GM19397 (cell line): ENCODE data around the gene NELL1.

Experiments
- ATAC-seq: cut with Tn5 transposase; IDR thresholded peaks from one replicate; pipeline ENCODE4 v1.9.1; 2021; ENCODE audit warnings: mild to moderate bottlenecking, moderate library complexity; ENCODE audit not compliant: unreplicated experiment

The NELL1 gene

DNA sequence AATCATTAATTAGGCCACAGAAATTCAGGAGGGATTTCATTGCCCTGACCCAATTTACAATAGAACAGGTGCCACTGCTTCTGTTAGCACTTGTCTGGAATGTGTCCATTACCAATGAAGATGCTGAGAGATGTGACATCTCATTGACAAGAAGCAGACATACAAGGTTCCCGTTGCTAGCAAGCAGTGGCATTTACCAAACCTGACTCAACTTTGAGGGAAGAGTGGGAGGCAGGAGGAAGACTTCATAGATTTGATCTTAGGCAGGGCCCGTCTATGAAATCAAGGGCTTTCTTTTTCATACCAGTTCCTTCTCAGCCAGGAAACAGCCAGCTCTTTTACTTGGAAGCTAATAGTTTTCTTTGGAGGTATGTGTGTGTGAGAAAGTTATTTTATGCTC lies 280.2 kb downstream of the NELL1 start:
- no peak for ATAC-seq

DNA sequence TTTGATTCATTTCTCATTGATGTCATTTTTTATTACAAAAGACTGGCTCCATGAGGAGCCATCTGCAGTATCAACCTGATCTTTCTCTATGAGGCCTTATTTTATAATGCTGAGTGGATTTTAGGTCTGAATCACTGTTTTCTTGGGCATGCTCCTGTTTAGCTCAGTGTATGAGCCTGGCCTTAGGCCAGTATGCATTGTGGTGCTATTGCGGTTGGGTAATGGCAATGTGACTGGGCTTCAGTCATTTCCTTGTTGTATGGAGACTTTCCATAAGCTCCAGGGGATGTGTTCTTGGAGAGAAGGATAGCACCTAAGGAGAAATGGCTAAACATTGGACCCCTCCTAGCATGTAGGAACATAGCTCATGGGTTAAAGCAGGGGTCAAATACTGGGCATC lies 293.2 kb downstream of the NELL1 start:
- no peak for ATAC-seq

DNA sequence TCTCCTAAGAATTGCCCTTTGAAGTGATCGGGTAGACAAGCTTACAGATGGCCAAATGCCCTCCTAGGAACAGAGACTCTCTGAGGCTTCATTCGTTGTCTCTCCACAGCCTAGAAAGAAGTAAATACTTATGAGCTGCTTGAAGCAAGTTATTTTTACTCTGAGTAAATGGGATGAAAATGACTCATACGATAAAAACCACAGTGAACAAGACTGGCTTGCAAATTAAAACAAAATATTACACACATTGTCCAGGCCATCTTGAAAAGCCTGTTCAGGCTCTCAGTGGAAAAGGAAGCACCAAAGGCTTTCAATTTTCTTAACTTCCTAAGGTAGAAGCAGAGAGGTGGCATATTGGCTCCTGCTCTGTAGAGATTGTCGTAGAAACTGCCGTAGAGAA lies 294.2 kb downstream of the NELL1 start:
- no peak for ATAC-seq

DNA sequence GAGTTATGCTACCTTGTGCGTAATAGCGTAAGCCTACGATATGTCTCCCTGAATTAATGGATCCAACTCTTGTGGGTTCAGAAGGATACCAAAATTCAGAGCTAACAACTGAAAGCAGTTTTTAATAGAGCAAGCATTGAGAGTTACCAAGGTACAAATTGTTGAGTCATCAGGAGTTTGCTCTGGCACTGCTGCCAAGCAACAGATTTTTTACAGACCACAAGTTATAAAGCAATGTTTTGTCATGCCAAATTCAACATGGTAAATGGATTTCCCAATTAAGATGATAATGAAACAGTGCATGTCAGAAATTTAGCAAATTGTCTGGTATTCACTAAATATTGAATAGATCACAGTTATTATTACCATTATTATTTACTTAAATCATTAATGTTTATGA lies 295.6 kb downstream of the NELL1 start:
- ATAC-seq: no peak

DNA sequence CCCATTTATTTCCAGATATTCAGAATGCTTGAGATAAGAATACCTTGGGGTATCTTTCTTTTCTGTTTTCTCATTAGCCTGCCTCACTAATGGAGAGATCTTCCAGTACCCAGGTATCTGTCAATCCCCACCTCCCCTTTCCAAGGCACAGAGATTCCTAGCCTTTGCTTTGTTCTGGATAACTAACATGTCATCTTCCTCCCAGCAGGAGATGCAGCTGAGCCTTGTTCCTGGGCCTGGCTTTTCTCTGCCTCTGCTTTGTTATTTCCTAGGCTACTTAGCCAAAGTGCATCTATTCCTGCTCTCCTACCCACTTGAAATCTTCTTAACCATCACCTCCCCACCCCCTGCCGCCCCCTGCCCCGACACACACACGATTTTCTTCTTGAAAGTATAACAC lies 297.1 kb downstream of the NELL1 start:
- no peak for ATAC-seq

DNA sequence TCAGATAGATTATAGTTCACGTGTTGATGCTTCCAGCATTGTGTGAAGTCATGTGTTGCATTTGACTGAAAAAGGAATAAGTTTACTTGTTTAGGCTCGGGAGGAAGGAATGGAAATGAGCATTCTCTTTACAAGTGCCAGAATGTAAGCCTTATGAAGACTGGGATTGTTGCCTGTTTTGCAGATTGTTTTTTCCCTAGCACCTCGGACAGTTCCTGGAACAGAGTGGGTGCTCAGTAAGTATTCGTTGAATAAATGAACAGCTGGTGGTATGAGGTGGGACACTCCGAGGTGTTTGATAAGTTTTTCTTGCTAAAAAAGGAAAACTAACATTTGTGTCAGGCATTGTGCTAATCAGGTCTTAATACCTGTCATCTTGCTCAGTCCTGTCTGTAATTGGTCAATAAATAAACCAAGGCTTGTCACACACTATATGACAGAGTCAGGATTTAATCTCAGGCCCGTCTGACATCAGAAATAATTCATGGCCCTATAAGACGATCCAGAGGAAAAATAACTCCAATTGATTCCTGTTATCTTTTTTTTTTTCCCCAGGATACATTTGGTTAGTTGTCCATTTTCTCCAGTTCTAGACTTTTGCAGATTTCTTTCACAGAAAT lies 304.7 kb downstream of the NELL1 start:
- no peak for ATAC-seq

DNA sequence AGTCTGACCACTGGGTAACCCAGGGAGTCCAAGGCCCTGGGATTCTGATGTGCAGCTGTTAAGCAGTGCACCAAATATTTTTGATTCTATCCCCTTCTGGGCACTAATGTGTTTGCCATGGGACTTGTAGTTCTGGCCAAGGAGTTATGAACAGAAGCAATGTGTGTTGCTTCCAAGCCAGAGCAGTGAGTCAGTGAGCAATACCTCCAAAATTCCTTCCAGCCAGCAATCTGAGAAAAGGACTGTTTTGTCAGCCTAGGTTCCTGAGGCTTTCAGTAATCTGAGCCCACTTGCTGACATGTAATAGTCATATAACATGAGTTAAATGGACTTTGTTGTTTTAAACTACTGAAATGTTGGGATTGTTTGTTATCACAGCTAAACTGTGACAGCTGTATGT lies 311.4 kb downstream of the NELL1 start:
- ATAC-seq: no peak

DNA sequence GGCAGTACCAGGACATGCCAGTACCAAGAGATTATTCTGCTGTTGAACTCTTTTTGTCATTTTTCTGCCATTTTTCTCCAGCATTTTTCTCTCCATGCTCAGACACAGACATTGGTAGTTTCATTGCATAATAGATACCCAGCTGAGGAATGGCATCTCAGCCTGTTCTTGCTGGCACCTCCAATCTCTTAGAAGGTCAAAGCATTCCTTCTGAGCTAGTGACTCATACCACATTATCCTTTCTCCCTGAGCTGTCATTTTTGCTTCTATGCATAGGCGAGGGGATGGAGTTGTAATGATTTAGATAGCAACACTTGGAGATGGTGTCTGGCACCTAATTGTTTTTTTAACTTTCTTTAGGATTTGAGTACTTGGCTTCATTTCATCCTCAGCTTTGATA lies 321.1 kb downstream of the NELL1 start:
- no peak for ATAC-seq

DNA sequence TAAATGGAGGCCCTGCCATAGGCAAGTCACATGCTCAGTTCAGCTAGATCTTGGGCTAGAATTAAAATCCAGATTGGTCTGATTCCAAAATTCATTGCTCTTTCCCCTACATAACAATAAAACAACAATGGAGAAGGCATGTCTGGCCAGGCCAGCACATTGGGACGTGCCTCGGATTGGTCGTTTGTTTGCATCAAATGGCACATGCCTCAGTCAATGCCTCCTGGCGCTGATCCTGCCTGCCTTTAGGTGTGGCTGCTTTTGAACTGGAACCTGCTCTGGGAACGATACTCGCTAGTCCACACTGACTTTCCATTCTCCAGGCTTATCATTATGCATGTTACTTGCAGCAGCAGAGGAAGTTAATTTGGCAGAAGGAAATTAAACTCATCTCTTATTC lies 322.1 kb downstream of the NELL1 start:
- ATAC-seq: no peak

DNA sequence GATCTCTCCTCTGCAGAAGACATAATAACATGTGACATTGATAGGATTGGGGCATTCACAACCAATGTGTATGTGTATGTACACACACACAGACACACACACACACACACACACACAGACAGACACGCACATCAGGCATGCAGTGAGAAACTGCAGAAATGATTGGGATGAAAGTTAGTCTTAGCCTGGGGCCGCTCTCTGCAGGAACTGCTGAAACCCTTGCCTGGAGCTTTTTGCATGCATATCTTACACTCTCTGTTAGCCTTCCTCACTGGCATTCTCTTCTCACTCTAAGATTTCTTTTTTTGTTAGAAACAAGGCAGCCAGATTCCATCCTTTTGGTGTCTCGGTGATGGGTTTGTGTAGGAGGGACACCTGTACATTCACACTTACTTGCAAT lies 337.9 kb downstream of the NELL1 start:
- ATAC-seq: no peak

DNA sequence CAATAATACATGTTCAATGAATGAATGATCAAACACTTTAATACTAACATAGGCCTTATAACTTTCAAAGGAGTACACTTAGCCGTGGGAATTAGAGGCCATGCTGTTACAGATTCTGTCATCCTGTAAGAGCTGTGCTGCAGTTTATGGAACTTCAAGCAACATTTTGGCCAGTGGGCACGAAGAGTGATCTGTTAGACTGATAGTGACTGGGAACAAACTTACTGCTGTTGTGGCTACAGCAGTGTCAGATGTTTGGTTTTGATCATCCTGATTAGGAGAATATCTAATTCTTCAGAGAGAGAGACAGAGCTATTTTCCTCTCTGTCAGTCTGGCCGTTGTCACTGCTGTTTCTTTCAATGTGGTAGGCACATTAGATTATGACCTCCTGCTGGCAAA lies 348.9 kb downstream of the NELL1 start:
- ATAC-seq: no peak

DNA sequence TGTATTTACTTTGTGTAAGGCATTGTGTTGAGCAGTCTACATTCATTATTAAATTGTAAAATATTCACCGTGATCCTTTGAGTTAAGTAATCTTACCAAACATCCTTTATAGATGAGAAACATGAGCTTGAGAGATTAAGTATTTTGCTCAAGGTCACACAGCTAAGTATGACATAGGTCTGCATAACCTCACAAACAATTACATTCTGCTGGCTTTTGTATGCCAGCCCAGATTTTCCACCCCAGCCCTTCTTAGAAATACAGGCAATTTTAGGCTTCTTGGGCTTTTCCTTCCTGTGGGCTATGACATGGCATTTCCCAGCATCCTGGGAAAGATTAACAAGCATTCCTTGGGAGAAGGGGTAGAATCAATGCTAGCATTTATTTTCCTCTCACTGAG lies 357.3 kb downstream of the NELL1 start:
- ATAC-seq: no peak

DNA sequence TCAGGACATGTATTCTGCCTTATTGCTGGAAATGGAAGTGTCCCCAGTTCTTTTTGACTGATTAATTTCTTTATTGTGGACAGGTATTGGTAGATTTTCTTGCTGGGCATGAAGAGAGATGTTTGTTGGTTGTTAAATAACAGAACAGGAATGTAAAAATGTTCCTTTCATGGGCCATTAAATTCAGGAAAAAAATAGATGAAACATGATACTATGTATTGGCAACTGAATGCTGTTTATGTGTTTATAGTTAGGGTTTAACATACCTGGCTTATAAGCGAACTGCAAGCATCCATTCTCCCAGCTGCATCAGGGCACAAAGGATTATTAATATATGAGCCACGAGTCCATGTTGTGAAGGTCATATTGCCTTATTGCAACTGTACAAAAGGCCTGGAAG lies 368.5 kb downstream of the NELL1 start:
- no peak for ATAC-seq

DNA sequence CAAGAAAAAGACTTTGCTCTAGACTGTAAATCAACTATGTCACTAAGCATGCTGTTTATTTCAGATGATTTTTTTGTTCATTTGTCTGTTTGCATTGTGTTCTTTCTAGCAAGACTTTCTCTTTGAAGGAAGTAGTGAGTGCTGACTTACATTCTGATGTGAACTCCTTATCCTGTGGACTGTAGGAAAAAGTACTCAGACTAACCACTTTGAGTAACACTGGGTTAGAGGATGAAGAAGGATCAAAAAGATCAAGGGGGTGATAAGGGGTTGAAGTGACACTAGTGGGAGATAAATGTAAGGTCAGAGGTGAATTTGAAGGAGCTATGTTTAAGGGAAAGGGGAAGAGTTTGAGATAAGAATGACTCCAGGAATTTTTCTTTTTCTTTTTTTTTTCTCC lies 369.4 kb downstream of the NELL1 start:
- ATAC-seq: no peak

DNA sequence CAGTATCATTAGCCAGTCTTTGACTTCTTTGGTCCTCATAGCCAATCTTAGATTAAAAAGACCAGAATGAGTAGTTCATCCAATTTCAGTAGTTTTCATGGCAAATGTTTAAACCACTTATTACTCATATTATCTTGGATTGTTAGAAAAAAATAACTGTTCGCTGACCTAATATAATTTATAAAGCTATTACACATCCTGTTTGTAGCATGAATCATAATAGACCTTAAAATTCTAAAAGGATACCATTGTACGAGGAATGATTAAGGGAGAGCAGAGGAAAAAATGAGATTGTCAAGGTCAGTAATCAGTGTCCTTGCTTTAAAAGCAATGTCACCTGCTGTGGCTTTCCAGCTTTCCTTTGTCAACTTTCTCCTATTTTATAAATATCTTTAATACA lies 371.2 kb downstream of the NELL1 start:
- ATAC-seq: no peak

DNA sequence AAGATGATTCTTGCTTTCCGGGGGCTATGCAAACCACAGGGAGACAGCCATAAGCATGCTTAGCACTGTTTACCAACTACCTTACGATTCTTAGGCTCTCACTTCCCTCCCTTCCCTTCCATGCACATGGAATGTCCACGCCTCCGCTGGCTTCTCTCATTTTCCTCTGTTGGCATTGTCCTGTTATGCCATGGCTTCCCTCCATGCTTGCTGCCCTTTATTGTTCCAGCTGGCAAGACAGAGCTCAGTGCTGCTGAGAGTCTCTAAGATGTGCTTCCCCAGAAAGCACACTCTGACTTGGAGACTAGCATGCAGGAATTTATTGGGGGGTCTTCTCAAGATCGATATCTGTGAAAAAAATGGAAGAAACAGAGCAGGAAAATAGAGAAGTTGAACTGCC lies 379.2 kb downstream of the NELL1 start:
- ATAC-seq: no peak

DNA sequence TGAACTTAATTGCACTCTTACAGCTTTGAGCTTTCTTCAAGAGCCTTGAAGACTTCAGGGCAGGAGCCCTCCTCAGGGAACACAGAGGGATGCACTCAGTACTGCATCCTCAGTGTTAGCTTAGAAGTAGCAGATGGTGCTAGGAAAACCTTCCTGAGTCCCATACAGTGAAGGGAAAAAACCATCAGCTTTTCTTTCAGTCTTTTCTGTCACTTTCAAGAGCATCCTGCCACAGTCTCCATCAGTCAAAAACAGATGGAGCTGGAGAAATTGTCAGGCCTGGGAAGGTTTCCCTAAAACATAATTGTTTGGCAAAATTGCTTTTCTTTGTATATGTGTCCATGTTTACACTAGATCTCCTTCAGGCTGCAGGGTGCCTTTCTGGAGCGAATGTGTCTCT lies 384.1 kb downstream of the NELL1 start:
- no peak for ATAC-seq

DNA sequence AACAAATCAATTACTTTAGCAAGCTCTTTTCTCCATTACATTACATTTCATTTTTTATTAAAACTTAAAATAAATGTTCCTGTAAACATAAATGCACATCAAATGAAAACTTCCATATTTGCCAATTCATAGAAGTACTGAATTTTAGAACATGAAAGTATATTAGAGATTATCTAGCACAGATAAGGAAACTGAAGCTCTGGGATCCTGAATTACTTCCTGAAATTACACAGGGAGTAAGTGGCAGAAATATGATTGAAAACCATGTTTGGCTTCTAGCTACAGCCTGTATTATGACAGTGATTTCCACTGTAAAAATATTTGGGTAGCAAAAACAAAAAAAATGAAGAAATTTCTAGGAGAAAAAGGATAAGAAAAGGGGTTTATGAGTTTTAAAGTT lies 387.3 kb downstream of the NELL1 start:
- ATAC-seq: no peak

DNA sequence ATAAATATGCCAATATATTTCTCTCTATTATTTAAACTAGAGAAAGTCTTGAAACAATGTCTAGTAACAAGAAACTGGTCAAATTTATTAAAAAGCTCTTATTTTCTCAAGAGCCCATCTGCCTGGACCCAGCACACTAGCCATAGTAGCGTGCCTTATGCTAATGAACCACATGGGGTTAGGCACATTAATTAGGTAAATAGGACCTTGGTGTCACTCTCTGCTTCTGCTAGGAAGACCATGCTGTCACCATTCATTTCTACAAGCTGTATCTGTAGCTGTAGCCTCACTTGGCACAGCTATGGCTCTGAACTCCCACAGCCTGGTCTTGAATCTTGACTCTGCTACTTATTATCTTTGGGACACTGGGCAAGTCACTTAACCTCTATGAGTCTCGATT lies 390.5 kb downstream of the NELL1 start:
- ATAC-seq: no peak

DNA sequence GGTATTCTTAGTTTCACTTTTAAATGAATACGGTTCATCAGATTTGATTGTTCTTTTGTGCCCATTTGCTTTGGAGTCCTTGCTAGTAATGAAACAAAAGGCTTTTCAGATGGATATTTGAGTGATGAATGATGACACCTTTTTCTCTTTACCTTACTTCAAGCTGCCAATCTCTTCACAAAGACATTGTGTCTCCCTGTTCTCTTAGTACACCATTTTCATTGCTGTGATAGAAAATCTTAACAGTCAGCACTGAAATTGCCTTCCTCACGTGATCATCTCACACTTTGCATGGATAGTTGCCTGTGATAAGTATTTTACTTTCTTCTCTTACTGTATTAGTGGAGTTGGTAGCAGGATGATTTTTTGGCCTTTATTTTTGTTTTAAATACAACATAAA lies 396.6 kb downstream of the NELL1 start:
- ATAC-seq: no peak

DNA sequence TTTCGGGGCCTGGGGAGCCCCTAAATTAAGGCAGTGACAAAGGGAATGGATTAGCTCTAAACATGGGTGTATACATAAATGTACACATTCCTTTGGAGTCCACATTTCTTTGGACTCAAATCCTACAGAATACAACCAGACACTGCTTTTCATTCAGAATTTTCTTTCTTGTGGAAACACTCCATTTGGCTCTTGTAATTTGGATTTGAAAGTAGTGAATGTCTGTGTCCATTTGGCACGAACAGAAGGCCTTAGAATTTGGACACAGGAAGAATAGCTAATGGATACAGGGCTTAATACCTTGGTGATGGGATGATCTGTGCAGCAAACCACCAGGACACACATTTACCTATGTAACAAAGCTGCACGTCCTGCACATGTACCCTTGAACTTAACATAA lies 399.5 kb downstream of the NELL1 start:
- ATAC-seq: no peak

DNA sequence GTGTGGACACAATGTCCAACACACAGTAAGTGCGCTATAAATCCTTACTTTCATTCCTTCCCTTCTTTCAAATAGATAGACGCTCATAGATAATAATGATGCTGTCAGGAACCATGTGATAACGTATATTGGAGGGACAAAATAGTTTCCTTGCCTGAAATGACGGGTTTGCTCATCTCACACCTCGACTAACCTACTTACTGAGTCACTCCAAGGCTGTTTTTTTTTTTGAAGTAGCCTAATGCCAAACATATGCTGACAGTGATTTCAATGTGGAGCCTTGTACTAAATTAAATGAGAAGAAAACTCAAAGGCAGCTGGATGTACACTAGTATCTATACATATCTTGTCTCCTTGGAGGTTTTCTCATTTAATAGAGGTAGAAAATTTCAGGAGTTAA lies 400.5 kb downstream of the NELL1 start:
- no peak for ATAC-seq

DNA sequence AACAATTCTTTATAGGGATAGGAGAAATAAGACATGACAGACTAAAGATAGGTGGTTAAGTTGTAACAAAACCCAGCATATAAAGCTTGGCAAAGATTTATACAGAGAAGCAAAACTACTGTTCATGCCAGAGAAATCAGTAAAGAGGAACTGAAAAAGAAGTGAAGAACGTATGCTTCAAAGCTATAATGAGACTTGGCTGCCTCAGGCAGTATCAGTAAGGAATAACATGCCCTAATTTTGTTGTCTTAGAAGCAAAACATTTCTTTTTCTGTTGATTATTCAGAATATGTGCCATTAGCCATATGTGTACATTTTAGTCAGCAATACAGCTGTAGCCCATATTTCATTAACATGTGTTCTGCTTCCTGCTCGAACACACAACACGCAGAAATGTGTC lies 403.2 kb downstream of the NELL1 start:
- no peak for ATAC-seq

DNA sequence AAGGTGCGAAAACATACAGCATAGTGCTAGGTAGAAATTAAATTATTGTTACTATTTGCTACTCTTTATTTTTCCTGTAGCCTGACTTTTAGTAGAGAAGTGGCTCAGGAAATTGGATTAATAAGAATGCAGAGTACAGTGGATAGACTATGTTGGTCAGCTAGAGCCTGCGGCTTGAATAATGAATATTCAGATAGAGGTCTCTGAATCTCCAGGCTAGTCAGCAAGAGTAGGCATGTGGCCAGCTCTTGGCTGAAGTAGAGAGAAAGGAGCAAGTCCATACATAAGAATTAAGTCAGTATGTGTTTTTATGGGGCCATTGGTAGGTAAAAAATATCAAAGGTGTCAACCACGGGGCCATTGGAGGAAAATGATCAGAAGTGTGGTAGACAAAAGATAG lies 413.5 kb downstream of the NELL1 start:
- no peak for ATAC-seq
